Keratinocyte (primary cell): ENCODE measurements around the gene BTG4. TPM values are rescaled to one million over a fixed set of nuclear protein-coding genes. Genes with fewer than 3 reads are reported as not detected.

Source experiments
- DNase-seq: peaks from one replicate; pipeline ENCODE4 v3.0.0-alpha.2; 2011; ENCODE audit warnings: low read depth, missing footprints, low spot score
- FAIRE-seq: peaks from 2 replicates; lab custom pipeline; 2011; peaks lifted over from hg19 to GRCh38; lab: Jason Lieb, UNC
- H2AFZ ChIP-seq: 2 replicates; pipeline ENCODE4 v1.6.0; 2012; ENCODE audit warnings: low read length, control low read depth, inconsistent platforms; ENCODE audit not compliant: control insufficient read depth
- H3K27ac ChIP-seq: 2 replicates; pipeline ENCODE4 v1.5.1; 2011; ENCODE audit warnings: low read length; ENCODE audit not compliant: control insufficient read depth, insufficient read depth
- H3K27me3 ChIP-seq: 3 replicates; pipeline ENCODE4 v1.6.0; 2011; ENCODE audit warnings: low read length; ENCODE audit not compliant: control insufficient read depth, insufficient read depth; ENCODE audit errors: extremely low read depth
- H3K36me3 ChIP-seq, 2 experiments: 2 replicates in 1 of 2; 3 replicates in 1 of 2; pipeline ENCODE4 v1.5.1; 2011; ENCODE audit warnings: low read length in 2 of 2, mild to moderate bottlenecking in 1 of 2; ENCODE audit not compliant: control insufficient read depth in 2 of 2, insufficient read depth in 2 of 2; ENCODE audit errors: extremely low read depth in 1 of 2
- H3K4me1 ChIP-seq: 3 replicates; pipeline ENCODE4 v1.5.1; 2011; ENCODE audit warnings: low read length; ENCODE audit not compliant: control insufficient read depth, insufficient read depth; ENCODE audit errors: extremely low read depth
- H3K4me2 ChIP-seq: 3 replicates; pipeline ENCODE4 v1.6.0; 2011; ENCODE audit warnings: low read depth, low read length; ENCODE audit not compliant: control insufficient read depth, insufficient read depth; ENCODE audit errors: extremely low read depth
- H3K4me3 ChIP-seq, 3 experiments: fragments of 200-600 bp in 1 of 3; sonication (generic) in 1 of 3; 2 replicates in 2 of 3; 3 replicates in 1 of 3; pipeline ENCODE4 v1.5.1; 2011 to 2016; ENCODE audit warnings: low read length in 3 of 3, mild to moderate bottlenecking in 3 of 3, control low read depth in 2 of 3, inconsistent platforms in 1 of 3, low read depth in 1 of 3, mixed read lengths in 1 of 3, mixed run types in 1 of 3, moderate library complexity in 1 of 3; ENCODE audit not compliant: control insufficient read depth in 2 of 3, insufficient read depth in 2 of 3; ENCODE audit errors: extremely low read depth in 1 of 3
- H3K79me2 ChIP-seq: 2 replicates; pipeline ENCODE4 v1.6.0; 2012; ENCODE audit warnings: low read length; ENCODE audit not compliant: control insufficient read depth, insufficient read depth
- H3K9ac ChIP-seq: 3 replicates; pipeline ENCODE4 v1.6.0; 2011; ENCODE audit warnings: low read length; ENCODE audit not compliant: control insufficient read depth, insufficient read depth; ENCODE audit errors: extremely low read depth
- H3K9me1 ChIP-seq: 3 replicates; pipeline ENCODE4 v1.6.0; 2011; ENCODE audit warnings: low read length; ENCODE audit not compliant: control insufficient read depth, insufficient read depth; ENCODE audit errors: extremely low read depth
- H3K9me3 ChIP-seq: 2 replicates; pipeline ENCODE4 v1.5.1; 2012; ENCODE audit warnings: low read depth, low read length; ENCODE audit not compliant: control insufficient read depth
- H4K20me1 ChIP-seq: 3 replicates; pipeline ENCODE4 v1.6.0; 2011; ENCODE audit warnings: low read length; ENCODE audit not compliant: control insufficient read depth, insufficient read depth; ENCODE audit errors: extremely low read depth
- CTCF ChIP-seq, 3 experiments: IDR thresholded peaks in 1 of 3; conservative IDR thresholded peaks in 1 of 3; optimal IDR thresholded peaks in 1 of 3; 2 replicates in 2 of 3; 3 replicates in 1 of 3; pipeline versions ENCODE3 to v1.5.1; 2011; ENCODE audit warnings: low read length in 3 of 3, mild to moderate bottlenecking in 3 of 3, moderate library complexity in 2 of 3, control low read depth in 1 of 3, inconsistent platforms in 1 of 3; ENCODE audit not compliant: insufficient read depth in 2 of 3; ENCODE audit errors: extremely low read depth in 1 of 3
- EZH2 ChIP-seq: IDR thresholded peaks from one replicate; pipeline ENCODE4 v1.6.1; 2012; ENCODE audit warnings: inconsistent platforms, mild to moderate bottlenecking, low read length, moderate library complexity
- dilution Hi-C: fragments of 300-500 bp; cut with MboI; formaldehyde crosslinking; loops from one replicate; pipeline ENCODE4 v1.7.0; 2020; ENCODE audit warnings: low sequenced_read_pairs; ENCODE audit not compliant: extremely low pct_ligation_motif_present
- polyA plus RNA-seq, 5 experiments: library from polyadenylated mRNA; depleted of rRNA in 3 of 5; stranded (reverse) in 3 of 5; stranded (forward) in 1 of 5; unstranded in 1 of 5; fragments of >200 nt; gene quantifications; 1 replicate in 1 of 5; 2 replicates in 3 of 5; 3 replicates in 1 of 5; pipeline versions ENCODE4 v1.2.1 to v1.2.3, GENCODE V29; 2011 to 2012; ENCODE audit warnings: missing spikeins in 2 of 5, low read depth in 1 of 5, low replicate concordance in 1 of 5

Gene BTG4
- polyA plus RNA-seq, 1 donor (not counting 4 experiments of a cell fraction or from before 2014, with no cell fraction given): 0.12 TPM

GRCh38 chr11:111448414-111448813 lies 63.8 kb downstream of the BTG4 start:
- H3K4me2 ChIP-seq: no peak overlapping the region
- H3K9ac ChIP-seq: no peak overlapping the region
- no peaks in the 10 kb centered on the region for H3K9me3 ChIP-seq
- dilution Hi-C loops: loop anchor here (25.0 kb wide), 1 partner anchor 161 kb away; the partner anchor contains the start of gene POU2AF3
- H3K9me1 ChIP-seq: no peaks in the 10 kb centered on the region
- no peak overlapping the region for H3K4me3 ChIP-seq
- H3K4me1 ChIP-seq: no peaks in the 10 kb centered on the region
- no peak overlapping the region for H2AFZ ChIP-seq
- FAIRE-seq: no peak
- no peaks in the 10 kb centered on the region for H3K27me3 ChIP-seq
- TF ChIP-seq EZH2 (no peak), CTCF (optimal IDR thresholded peaks at IDR 0.05 in 1 of 3, IDR thresholded peaks at IDR 0.05 in 1 of 3, conservative IDR thresholded peaks at IDR 0.05 in 1 of 3; ENCODE audit: extremely low read depth in 1 of 3, insufficient read depth in 2 of 3, low read length in 3 of 3) (no peak)
- no peaks in the 10 kb centered on the region for H3K79me2 ChIP-seq
- no peaks in the 10 kb centered on the region for H3K36me3 ChIP-seq
- no peaks in the 10 kb centered on the region for H4K20me1 ChIP-seq
- DNase-seq: no peak
- no peak overlapping the region for H3K27ac ChIP-seq

- FAIRE-seq (no peak), DNase-seq (no peak)
- dilution Hi-C loops: loop anchor here (25.0 kb wide), 1 partner anchor 161 kb away; the partner anchor contains the start of gene POU2AF3
- Histone ChIP-seq H3K27me3 (no peaks in the 10 kb centered on the region), H2AFZ (no peak overlapping the region), H3K36me3 (no peaks in the 10 kb centered on the region), H4K20me1 (no peaks in the 10 kb centered on the region), H3K9me3 (no peaks in the 10 kb centered on the region), H3K9ac (no peak overlapping the region), H3K27ac (no peak overlapping the region), H3K4me1 (no peaks in the 10 kb centered on the region), H3K4me3 (no peak overlapping the region), H3K79me2 (no peaks in the 10 kb centered on the region), H3K4me2 (no peak overlapping the region), H3K9me1 (no peaks in the 10 kb centered on the region)
- no peak for TF ChIP-seq EZH2
- no peak for TF ChIP-seq CTCF (optimal IDR thresholded peaks at IDR 0.05 in 1 of 3, IDR thresholded peaks at IDR 0.05 in 1 of 3, conservative IDR thresholded peaks at IDR 0.05 in 1 of 3; ENCODE audit: extremely low read depth in 1 of 3, insufficient read depth in 2 of 3, low read length in 3 of 3)
Measured at GRCh38 chr11:111447931-111448330, 64.3 kb downstream of the BTG4 start.
